Stimulated activated memory B cell treated with anti-CD40 and anti-IgM and Interleukin-4, amounts not matched to agents 10 μg/mL and 1 μg/mL and 100 μg/mL, for 72 hours (primary cell): ENCODE data around the gene PDCD5.
"Not testable (repeated sequence)": the region's sequence is repeated elsewhere in the genome, so short reads cannot be mapped to it uniquely, and the experiment has no call there.

Experiments used
- ATAC-seq: fragments of 150-1000 bp; cut with Tn5 transposase; 2 replicates; pipeline ENCODE4 v1.10.0; 2021
- H3K27ac Mint-ChIP-seq: one replicate; pipeline ENCODE4 v1.8.0; 2022; ENCODE audit warnings: mild to moderate bottlenecking, mixed read lengths
- H3K27me3 Mint-ChIP-seq: one replicate; pipeline ENCODE4 v1.8.0; 2022; ENCODE audit warnings: mixed read lengths
- H3K36me3 Mint-ChIP-seq: one replicate; pipeline ENCODE4 v1.8.0; 2022; ENCODE audit warnings: mixed read lengths
- H3K4me1 Mint-ChIP-seq: one replicate; pipeline ENCODE4 v1.8.0; 2022; ENCODE audit warnings: mixed read lengths
- H3K4me3 Mint-ChIP-seq: one replicate; pipeline ENCODE4 v1.8.0; 2022; ENCODE audit warnings: mild to moderate bottlenecking, moderate library complexity, mixed read lengths
- H3K9me3 Mint-ChIP-seq: one replicate; pipeline ENCODE4 v1.8.0; 2022; ENCODE audit warnings: mixed read lengths

The PDCD5 gene, protein sequence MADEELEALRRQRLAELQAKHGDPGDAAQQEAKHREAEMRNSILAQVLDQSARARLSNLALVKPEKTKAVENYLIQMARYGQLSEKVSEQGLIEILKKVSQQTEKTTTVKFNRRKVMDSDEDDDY

DNA sequence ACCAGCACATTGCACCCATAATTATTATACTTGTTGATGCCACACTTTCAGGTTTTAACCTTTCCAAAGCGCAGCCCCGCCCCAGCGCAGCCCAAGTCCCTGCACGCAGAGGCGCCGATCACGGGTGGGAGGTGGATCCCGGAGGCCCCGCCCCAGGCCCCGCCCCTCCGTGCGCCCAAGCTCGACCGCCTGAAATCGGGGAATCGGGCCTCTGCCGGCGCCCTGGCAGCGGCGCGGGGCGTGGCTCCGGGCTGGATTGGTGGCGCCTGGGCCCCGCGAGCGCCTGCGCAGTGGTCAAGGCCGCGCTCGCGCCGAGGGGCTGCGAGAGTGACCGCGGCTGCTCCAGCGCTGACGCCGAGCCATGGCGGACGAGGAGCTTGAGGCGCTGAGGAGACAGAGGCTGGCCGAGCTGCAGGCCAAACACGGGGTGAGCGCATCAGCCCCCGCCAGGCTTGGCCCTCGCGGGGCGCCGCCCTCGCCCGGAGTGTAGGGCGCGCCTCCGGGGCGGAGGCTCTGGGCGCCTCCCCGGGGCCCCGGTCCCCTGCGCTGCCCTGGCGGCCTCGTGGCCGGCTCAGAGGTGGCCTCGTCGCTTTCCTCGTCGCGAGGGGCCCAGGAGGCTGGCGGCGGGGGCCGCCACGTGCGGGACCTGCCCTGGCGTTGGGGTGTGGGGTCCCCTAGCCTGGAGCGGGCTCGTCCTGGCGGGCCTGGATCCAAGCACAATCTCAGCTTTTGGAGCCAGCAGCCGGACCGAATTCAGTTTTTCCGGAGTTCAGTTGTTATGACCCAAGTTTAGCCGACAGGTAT lies at the start of gene PDCD5:
PDCD5 (plus strand) TSS at position 290 of the 804 bp plus-strand sequence; CDS start at position 362, 72 bp downstream.
- Mint-ChIP-seq H3K36me3 (peaks cover 13% of the 10 kb centered on the region), H3K9me3 (no peaks in the 10 kb centered on the region), H3K4me1 (peaks cover 17% of the 10 kb centered on the region), H3K27me3 (no peaks in the 10 kb centered on the region), H3K4me3 (peak within 1 kb of the TSS; percentile 91), H3K27ac (peak within 1 kb of the TSS; percentile 85)
- ATAC-seq, result peak; percentile 98

DNA sequence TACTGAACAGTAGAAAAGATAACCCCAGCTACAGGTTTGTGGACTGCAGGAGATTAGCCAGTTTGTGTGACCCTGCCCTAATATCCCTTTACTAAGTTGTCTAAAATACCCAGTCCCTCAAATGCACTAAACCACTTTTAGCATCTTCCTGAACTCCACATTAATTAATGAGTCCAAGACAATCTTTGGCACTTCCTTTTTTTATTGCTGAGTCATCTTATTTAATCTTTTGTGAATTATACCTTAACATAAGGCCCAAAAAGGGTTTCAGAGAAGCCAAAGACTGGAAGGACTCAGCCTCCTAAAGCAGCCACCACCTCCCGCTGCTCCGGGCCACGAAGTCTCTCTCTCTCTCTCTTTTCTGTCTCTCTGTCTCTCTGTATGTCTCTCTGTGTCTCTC lies 48.8 kb upstream of the PDCD5 start:
- no peak overlapping the region for H3K27ac Mint-ChIP-seq
- ATAC-seq, result no peak
- H3K36me3 Mint-ChIP-seq, result no peaks in the 10 kb centered on the region
- no peaks in the 10 kb centered on the region for H3K4me1 Mint-ChIP-seq
- H3K9me3 Mint-ChIP-seq, result peaks cover 12% of the 10 kb centered on the region
- peaks cover 22% of the 10 kb centered on the region for H3K27me3 Mint-ChIP-seq
- no peak overlapping the region for H3K4me3 Mint-ChIP-seq

DNA sequence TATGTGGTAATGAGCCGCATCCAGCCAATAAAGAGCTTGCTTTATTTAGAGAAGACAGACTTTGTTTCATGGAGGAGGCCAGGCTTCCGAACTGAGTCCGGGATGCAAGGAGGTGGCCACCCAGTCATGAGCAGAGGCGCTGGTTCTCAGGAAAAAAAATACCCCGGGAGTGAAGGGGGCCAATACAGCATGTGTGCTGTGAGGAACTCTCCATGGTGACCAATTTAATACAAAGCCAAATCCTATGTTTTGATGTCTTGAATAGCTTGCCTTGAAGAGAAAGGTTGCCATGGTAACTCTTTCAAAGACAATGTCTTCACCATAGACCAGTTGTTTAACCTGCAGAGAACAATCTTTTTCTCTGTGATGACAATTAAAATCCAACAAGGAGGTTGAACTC lies 43.4 kb upstream of the PDCD5 start:
- no peak overlapping the region for H3K4me3 Mint-ChIP-seq
- H3K9me3 Mint-ChIP-seq, result peaks cover 13% of the 10 kb centered on the region
- no peaks in the 10 kb centered on the region for H3K4me1 Mint-ChIP-seq
- H3K36me3 Mint-ChIP-seq, result no peaks in the 10 kb centered on the region
- no peak for ATAC-seq
- no peak overlapping the region for H3K27ac Mint-ChIP-seq
- H3K27me3 Mint-ChIP-seq, result peaks cover 44% of the 10 kb centered on the region

DNA sequence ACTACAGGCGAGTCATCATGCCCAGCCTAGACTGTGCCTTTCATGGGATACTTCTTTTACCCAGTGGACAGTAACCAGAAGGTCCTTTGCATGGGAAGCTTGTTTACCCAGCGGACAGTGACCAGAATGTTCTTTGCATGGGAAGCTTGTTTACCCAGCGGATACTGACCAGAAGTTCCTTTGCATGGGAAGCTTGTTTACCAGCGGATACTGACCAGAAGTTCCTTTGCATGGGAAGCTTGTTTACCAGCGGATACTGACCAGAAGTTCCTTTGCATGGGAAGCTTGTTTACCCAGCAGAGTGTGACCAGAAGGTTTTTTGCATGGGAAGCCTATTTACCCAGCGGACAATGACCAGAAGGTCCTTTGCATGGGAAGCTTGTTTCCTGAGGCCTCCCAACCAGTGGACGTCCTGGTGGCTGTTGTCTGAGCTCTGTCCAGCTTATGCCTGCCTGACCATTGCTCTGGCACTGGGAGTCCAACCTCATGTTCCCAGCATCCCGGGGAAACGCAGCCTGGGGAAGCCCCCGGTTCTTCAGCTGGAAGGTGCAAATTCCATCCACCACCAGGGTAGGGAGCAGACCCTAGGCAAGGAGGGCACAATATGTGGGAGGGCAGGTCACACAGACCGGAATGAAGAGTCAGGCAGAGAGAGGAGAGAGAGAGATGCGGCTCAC lies 41.6 kb upstream of the PDCD5 start:
- Mint-ChIP-seq H3K27ac (no peak overlapping the region), H3K36me3 (no peaks in the 10 kb centered on the region), H3K4me3 (no peak overlapping the region), H3K27me3 (peaks cover 35% of the 10 kb centered on the region), H3K9me3 (peaks cover 11% of the 10 kb centered on the region), H3K4me1 (no peaks in the 10 kb centered on the region)
- no peak for ATAC-seq

DNA sequence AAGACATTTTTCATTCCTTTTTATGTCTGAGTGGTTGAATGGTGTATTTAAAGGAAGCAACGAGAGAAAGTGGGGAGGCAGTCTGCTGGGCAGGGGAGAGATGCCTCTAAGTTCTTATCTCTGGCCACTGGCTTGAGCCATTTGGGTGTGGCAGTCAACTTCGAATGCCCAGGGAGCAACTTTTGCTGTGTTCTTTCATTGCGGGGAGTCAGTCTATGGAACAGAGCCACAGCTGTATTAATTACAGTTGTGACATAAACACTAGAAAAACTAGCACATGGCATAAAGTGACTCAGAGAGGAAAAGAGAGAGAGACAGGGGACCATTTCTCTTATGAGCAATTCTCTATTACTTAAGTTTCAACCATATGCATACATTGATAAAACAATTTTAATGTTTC lies 40.4 kb upstream of the PDCD5 start:
- Mint-ChIP-seq H3K4me1 (no peaks in the 10 kb centered on the region), H3K27me3 (peaks cover 35% of the 10 kb centered on the region), H3K36me3 (no peaks in the 10 kb centered on the region), H3K4me3 (no peak overlapping the region), H3K9me3 (peaks cover 11% of the 10 kb centered on the region), H3K27ac (no peak overlapping the region)
- no peak for ATAC-seq

DNA sequence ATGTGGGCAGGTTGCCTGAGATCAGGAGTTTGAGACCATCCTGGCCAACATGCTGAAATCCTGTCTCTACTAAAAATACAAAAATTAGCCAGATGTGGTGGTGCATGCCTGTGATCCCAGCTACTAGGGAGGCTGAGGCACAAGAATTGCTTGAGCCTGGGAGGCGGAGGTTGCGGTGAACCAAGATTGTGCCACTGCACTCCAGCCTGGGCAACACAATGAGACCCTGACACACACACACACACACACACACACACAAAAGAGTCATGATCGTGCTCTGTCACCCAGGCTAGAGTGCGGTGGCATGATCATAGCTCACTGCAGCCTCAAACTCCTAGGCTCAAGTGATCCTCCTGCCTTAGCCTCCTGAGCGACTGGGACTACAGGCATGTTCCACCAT lies 39.6 kb upstream of the PDCD5 start:
- H3K4me1 Mint-ChIP-seq, ATAC-seq, H3K36me3 Mint-ChIP-seq, H3K4me3 Mint-ChIP-seq, H3K27ac Mint-ChIP-seq: not testable (repeated sequence)
- Mint-ChIP-seq H3K9me3 (peaks cover 14% of the 10 kb centered on the region), H3K27me3 (peaks cover 31% of the 10 kb centered on the region)

DNA sequence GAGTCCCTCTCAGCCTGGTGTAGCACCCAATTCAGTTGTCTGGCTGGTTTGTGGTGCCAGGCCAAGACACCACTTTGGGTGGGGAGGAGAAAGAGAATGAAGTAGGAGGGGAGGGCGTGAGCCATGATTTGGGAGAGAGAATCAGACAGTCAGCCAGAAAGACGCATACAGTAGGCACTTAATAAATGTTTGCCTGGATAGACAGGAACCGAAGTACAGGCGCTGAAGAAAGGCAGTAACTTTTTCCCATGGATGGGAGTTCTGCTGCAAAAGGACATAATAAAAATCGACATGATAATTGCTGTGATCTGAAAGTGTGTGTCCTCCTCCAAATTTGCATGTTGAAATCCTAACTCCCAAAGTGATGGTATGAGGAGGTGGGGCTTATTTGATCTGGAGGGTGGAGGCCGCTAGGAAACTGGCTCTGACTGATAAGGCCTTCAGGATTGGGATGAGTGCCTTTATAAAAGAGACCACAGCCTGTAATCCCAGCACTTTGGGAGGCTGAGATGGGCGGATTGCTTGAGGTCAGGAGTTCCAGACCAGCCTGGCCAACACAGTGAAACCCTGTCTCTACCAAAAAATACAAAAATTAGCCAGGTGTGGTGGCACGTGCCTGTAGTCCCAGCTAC lies 38.4 kb upstream of the PDCD5 start:
- H3K4me1 Mint-ChIP-seq, result no peaks in the 10 kb centered on the region
- H3K9me3 Mint-ChIP-seq, result peaks cover 13% of the 10 kb centered on the region
- no peak for ATAC-seq
- H3K4me3 Mint-ChIP-seq, result no peak overlapping the region
- no peak overlapping the region for H3K27ac Mint-ChIP-seq
- H3K27me3 Mint-ChIP-seq, result peaks cover 27% of the 10 kb centered on the region
- H3K36me3 Mint-ChIP-seq, result no peaks in the 10 kb centered on the region

DNA sequence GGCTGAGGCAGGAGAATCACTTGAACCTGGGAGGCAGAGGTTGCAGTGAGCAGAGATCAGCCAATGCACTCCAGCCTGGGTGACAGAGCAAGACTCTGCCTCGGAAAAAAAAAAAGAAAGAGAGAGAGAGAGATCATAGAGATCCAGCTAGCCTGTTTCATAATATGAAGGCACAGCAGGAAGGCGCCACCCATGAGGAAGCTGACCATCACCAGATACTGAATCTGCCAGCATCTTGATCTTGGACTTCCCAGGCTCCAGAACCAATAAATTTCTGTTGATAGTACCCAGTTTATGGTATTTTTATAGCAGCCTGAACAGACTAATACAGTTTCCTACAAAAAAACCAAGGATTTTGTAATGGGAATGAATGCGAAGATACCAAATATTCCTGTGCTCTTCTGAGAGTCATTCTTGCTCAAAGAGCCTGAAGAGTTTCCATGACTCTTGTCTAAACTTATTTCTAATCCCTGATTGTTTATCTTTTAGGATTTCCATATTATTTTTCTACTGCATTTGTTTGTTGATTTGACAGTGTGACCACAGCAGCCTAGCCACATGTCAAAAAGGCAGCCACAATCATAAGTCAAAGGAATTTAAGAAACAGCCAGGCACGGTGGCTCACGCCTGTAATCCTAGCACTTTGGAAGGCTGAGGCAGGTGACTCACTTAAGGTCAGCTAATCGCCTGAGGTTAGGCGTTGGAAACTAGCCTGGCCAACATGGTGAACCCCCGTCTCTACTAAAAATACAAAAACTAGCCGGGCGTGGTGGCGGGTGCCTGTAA lies 37.7 kb upstream of the PDCD5 start:
- Mint-ChIP-seq H3K27me3 (peaks cover 27% of the 10 kb centered on the region), H3K9me3 (peaks cover 10% of the 10 kb centered on the region), H3K4me3 (no peak overlapping the region), H3K36me3 (no peaks in the 10 kb centered on the region), H3K4me1 (no peaks in the 10 kb centered on the region), H3K27ac (no peak overlapping the region)
- no peak for ATAC-seq

DNA sequence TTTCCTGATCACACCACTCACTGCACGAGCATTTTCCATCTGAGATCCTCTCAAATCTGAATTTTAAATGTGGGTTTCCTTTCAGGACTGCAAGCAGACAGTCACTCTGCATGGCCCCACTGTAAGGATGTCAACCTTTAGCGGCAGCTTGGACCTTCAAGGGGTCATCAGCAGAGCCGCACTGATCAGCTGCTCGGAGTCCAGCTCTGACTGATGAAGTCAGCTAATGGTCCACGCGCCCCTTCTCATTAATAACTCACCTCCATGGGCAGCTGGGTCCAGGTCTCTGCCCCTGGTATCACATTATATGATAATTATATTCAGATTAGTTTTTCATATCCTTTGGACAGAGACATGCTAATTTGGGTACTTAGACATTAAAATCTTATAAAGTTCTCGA lies 36.1 kb upstream of the PDCD5 start:
- H3K4me1 Mint-ChIP-seq, result no peaks in the 10 kb centered on the region
- no peak overlapping the region for H3K27ac Mint-ChIP-seq
- peaks cover 20% of the 10 kb centered on the region for H3K27me3 Mint-ChIP-seq
- H3K36me3 Mint-ChIP-seq, result no peaks in the 10 kb centered on the region
- no peak for ATAC-seq
- peaks cover 4% of the 10 kb centered on the region for H3K9me3 Mint-ChIP-seq
- no peak overlapping the region for H3K4me3 Mint-ChIP-seq

DNA sequence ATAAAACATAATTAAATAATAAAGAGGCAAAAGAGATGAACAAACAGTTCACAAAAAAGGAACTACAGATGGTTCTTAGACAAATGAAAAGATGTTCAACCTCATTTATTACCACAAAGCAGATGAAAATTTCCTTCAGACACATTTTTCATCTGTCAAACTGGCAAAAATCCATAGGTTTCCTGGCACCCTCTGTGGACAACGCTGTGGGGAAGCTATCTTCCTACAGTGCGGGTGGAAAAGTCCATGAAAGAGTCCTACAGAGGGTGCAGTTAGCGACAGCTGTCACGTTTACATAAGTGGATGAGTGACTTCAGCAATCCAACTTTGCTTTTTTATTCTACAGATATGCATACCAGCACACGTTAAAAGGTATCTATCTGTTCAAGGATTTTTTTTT lies 30.3 kb upstream of the PDCD5 start:
- Mint-ChIP-seq H3K36me3 (no peaks in the 10 kb centered on the region), H3K27me3 (no peaks in the 10 kb centered on the region), H3K27ac (no peak overlapping the region), H3K4me3 (no peak overlapping the region), H3K9me3 (peaks cover 4% of the 10 kb centered on the region), H3K4me1 (no peaks in the 10 kb centered on the region)
- ATAC-seq, result no peak

DNA sequence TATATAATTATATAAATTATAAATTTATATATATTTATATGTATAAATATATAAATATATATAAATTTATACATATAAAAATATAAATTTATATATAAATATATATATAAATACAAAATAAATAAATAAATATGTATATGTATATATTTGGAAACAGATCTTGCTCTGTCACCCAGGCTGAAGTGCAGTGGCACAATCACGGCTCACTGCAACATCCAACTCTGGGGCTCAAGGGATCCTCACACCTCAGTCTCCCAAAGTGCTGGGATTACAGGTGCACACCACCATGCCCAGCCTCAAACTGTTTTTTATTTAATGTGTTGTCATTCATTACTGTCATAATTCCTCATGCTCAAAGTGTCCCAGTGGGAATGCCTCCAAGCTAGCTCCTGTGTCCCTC lies 25.2 kb upstream of the PDCD5 start:
- peaks cover 22% of the 10 kb centered on the region for H3K27me3 Mint-ChIP-seq
- no peak for ATAC-seq
- no peaks in the 10 kb centered on the region for H3K36me3 Mint-ChIP-seq
- no peak overlapping the region for H3K27ac Mint-ChIP-seq
- no peaks in the 10 kb centered on the region for H3K9me3 Mint-ChIP-seq
- no peaks in the 10 kb centered on the region for H3K4me1 Mint-ChIP-seq
- H3K4me3 Mint-ChIP-seq, result no peak overlapping the region

DNA sequence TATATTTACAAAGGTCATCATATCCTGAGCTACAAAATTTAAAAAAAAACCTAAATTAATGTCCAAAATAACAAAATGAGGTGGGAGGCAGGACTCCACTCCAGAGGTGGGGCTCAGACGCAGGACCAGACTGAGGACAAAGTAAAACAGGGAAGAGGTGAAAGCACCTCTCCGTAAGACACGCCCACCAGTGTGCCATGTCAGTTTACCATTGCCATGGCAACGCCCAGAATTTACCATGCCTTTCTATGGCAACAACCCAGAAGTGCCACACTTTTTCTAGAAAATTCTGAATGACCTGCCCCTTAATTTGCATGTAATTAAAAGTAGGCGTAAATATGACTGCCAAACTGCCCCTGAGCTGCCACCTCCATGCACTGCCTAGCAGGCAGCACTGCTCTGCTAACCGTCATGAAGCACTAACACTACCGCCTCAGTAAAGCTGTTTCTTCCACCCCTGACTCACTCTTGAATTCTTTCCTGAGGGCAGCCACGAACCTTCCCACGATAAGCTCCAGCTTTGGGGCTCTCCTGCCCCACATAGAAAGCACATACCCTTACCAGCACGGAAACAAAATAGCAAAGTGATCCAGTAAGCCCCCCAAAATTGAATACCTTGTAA lies 22.3 kb upstream of the PDCD5 start:
- H3K4me3 Mint-ChIP-seq, result no peak overlapping the region
- ATAC-seq, result no peak
- no peak overlapping the region for H3K27ac Mint-ChIP-seq
- H3K27me3 Mint-ChIP-seq, result peaks cover 24% of the 10 kb centered on the region
- H3K9me3 Mint-ChIP-seq, result no peaks in the 10 kb centered on the region
- H3K4me1 Mint-ChIP-seq, result no peaks in the 10 kb centered on the region
- H3K36me3 Mint-ChIP-seq, result no peaks in the 10 kb centered on the region

DNA sequence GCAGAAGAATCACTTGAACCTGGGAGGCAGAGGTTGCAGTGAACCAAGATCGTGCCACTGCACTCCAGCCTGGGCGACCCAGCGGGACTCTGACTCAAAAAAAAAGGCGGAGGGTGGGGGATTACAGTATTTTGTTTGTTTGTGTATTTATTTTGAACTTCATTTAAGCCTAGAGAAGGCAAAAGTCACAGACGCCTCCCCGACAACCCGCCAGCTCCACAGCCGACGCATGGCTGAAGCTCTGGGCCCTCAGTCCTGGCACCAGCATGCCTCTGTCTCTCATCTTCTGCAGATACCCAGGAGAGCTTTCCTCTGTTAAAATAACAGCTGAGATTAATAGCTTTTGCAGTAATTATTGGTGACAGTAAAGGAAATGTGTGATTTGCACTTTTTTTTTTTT lies 17.2 kb upstream of the PDCD5 start:
- Mint-ChIP-seq H3K27me3 (peaks cover 33% of the 10 kb centered on the region), H3K9me3 (no peaks in the 10 kb centered on the region), H3K27ac (no peak overlapping the region), H3K4me1 (no peaks in the 10 kb centered on the region), H3K36me3 (no peaks in the 10 kb centered on the region), H3K4me3 (no peak overlapping the region)
- no peak for ATAC-seq

DNA sequence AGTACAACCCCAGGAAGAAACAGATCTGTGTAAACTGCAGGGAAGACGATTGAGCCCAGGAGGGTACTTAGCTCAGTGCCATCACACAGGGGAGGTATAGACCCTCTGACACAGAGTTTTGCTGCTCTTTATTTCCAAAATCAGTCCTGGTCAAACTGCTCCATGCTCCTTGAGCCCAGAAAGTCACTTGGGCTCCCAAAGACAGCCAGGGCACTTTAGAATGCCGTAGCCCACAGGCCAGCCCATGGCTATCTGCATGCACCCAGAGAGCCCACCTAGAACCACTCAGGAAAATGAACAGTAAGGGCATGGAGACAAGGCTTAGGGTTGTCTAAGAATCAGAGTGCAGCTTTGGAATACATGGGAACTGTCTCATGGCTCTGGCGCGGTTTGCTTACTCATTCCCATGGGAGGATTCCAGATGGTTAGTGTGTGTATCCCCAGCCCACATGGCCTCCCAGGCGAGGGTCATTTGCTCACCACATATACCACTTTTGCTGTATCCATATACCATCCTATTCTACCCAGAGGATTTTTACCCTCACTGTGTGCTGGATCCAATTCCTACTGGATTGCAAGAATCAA lies 14.7 kb upstream of the PDCD5 start:
- Mint-ChIP-seq H3K27ac (no peak overlapping the region), H3K4me3 (no peak overlapping the region), H3K9me3 (no peaks in the 10 kb centered on the region), H3K36me3 (no peaks in the 10 kb centered on the region), H3K27me3 (peaks cover 23% of the 10 kb centered on the region), H3K4me1 (no peaks in the 10 kb centered on the region)
- ATAC-seq, result no peak
